Measurements from ENCODE around the gene PCGF2.

Gene PCGF2

GRCh38 chr17:38702166-38702915 lies 45.8 kb downstream of the PCGF2 start:
- DNase-seq, result peak; percentile 66 to 90 (median 75)

GRCh38 chr17:38701504-38702165 lies 46.5 kb downstream of the PCGF2 start:
- peak; percentile 39 to 83 (median 55) for DNase-seq

- DNase-seq, result no peak
Observed at GRCh38 chr17:38698760-38699159, 49.4 kb downstream of the PCGF2 start.

DNA sequence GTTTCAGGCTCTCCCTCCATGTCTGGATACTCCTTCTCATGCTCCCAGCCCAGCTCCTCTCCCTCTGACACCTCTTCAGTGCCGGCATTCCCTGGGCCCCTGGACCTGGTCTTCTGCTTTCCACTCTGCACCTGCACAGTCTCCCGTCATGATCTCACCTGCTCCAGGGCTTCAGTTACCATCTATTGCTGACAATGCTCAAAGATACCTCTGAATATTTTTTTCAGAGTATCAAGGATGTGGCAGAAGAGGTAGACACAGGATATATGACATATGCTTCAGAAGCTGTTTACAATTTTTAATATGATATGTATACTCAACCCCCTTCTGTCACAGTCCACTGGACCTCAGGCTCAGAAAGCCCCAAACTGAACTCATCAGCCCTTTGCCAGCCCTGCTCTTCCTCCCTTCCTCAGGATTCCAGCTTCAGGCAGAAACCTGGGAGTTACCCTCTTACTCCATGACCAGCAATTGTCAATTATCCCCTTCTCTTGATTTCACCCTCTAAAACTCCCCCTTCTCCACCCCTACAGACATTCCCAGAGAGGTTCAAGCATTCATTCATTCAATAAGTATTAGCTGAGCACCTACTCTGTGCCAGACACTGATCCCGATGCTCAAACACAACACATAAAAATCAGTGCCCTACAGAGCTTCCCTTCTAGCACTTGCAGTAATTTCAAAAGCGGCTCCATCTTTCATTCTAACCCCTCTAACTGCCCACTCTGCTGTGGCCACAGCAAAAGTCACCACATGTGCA lies 50.9 kb downstream of the PCGF2 start:
- no peak for DNase-seq

DNA sequence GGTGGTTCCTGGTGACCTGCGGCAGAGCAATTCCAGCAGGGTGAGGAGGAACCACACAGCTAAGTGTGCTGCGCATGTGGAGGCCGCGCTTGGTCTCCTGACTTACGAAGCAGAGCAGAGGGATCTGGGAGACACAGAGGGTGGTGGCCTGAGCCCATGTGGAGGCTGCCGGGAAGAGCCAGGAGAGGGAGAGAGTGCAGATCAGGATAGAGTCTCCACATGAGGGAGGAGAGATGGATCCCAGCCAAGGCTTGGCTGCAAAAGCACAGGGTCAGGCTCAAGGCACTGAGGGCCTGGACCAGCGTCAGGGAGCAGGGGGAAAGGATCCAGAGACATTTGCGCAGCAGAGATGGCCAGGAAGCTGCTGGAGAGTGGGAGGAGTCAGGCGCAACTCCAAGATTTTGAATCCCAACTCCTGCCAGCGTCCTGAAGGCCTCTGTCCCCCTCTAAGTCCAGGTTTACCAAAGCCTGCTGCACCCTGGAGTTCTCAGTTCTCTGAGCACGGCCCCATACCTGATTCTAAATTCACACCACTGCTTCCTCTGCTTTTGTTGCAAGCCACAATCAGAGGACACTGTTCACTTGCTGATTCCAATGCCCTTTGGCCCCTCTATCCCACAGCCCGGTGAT lies 54.3 kb downstream of the PCGF2 start:
- no peak for DNase-seq

GRCh38 chr17:38691154-38691553 lies 57.0 kb downstream of the PCGF2 start:
- no peak for DNase-seq

DNA sequence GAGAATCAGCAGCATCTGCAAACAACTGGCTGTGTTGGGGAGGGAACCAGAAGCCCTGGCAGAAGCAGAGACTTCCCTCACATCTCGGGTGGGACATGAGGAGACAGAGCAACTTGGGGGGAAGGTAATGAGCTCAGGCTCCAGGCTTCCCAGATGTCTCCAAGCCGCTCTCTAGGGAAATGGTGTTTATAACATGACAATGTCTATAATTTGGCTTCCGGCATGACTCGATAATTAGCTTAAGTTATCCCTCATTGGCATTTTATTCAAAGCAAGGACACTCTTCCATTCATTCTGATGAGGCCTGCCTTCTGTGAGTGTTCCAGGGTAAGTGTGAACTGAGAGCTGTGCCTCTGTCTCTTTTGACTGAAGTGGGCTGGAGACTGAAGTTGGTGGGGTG lies 57.8 kb downstream of the PCGF2 start:
- no peak for DNase-seq

DNA sequence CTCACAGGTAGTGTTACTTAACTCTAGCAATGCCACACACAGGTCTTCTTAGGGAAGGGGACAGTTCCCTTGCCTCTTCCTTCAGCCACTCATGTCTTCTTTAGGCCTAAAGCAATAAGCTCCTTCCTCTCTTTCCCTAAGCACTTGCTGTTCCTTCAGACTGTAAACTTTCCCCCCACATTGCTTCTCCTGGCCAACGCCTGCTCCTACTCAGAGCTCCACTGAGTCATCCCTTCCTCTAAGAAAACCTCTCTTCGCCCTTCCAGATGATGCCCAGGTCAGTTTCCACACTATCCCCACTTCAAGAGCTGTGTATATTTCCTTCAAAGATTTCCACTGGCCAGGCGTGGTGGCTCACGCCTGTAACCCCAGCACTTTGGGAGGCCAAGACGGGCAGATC lies 60.9 kb downstream of the PCGF2 start:
- DNase-seq, result no peak

GRCh38 chr17:38685491-38685890 lies 62.6 kb downstream of the PCGF2 start:
- no peak for DNase-seq

All from T-helper 1 cell (primary cell).